ENCODE results near the gene MGAT4B. TPM values are rescaled to one million over a fixed set of nuclear protein-coding genes. Genes with fewer than 3 reads are reported as not detected.

MGAT4B gene
- total and polyA plus RNA-seq, 12 donors = 58.6 to 123 (median 98.0) TPM

DNA sequence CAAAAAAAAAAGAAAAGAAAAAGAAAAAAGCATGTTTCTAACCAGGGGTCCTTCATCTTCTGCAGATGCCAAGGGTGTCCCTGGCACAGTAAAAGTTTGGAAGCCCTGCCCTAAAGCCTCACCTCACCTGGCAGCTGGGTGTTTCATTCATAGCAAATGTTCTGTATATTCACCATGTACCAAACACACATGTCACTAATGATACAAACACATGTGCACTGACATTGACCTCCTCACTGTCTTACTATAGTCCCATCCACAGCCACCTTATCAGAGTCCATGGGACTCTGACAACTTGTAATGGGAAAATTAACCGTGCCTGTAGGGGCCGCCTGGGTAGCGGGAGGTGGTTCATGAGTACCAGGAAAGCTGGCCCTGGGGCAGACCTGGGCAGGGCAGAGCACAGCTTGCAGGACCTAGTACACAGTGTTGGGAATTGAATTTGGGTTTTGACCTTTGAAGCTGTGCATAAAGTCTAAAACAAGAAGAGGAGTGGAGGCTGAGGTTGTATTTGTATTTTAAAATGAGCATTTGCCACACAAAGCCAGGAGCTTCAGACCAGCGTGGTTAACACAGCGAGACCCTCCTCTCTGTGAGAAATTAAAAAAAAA, 6.4 kb upstream of the MGAT4B start:
- no peak overlapping the region for H3K27ac ChIP-seq
- H3K36me3 ChIP-seq = peaks cover 0 to 23% (median 0%) of the 10 kb centered on the region in 9 donors
- TF ChIP-seq, protein P1, sequence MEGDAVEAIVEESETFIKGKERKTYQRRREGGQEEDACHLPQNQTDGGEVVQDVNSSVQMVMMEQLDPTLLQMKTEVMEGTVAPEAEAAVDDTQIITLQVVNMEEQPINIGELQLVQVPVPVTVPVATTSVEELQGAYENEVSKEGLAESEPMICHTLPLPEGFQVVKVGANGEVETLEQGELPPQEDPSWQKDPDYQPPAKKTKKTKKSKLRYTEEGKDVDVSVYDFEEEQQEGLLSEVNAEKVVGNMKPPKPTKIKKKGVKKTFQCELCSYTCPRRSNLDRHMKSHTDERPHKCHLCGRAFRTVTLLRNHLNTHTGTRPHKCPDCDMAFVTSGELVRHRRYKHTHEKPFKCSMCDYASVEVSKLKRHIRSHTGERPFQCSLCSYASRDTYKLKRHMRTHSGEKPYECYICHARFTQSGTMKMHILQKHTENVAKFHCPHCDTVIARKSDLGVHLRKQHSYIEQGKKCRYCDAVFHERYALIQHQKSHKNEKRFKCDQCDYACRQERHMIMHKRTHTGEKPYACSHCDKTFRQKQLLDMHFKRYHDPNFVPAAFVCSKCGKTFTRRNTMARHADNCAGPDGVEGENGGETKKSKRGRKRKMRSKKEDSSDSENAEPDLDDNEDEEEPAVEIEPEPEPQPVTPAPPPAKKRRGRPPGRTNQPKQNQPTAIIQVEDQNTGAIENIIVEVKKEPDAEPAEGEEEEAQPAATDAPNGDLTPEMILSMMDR (IDR thresholded peaks at IDR 0.05) = no peak
- DNase-seq = no peak
- ATAC-seq = no peak
- intact Hi-C loops (cut with DNase I) = no loop called here
- peaks cover 3 to 19% (median 16%) of the 10 kb centered on the region in 9 donors for H3K4me1 ChIP-seq
- H3K4me3 ChIP-seq = no peak overlapping the region
- H3K9me3 ChIP-seq = no peaks in the 10 kb centered on the region
- WGBS, 2 donors = 93% methylated on average over 5 of the region's 5 CpGs
- no peaks in the 10 kb centered on the region for H3K27me3 ChIP-seq

DNA sequence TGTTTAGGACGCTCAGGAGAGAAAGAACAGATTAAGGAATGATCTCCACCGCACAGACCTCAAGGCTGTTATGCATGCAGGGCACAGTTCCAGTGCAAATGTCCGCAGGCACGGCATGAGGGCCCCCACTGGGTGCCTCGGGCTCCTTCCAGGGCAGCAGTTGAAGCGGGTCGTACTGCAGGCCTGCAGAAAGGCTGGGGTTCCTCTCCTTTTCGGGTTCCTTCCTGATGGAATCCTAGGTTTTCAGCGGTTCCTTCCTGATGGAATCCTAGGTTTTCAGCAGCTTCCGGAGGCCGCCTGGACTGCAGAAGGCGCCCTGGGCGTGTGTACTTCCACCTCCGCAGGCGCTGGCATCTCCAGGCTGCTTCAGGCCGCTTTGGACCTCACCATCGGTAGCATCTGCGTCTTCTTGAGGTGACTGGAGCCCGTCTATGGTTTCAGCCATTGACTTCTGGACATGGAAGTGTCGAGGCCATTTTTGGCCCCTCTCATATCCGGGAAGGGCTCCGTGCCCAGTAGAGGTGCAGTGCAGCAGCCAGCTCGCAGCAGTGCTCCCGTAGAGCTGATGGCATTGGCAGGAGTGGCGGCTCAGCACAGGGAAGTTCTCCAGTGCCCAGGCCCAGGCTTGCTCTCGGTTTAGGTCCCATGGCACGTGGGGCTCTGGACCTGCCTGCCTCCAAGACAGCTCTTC, 5.6 kb upstream of the MGAT4B start:
- Histone ChIP-seq H3K27me3 (no peaks in the 10 kb centered on the region), H3K9me3 (no peaks in the 10 kb centered on the region), H3K4me1 (peaks cover under 1 to 19% (median 15%) of the 10 kb centered on the region in 9 donors), H3K4me3 (no peak overlapping the region), H3K27ac (no peak overlapping the region), H3K36me3 (peaks cover 0 to 23% (median 0%) of the 10 kb centered on the region in 9 donors)
- TF ChIP-seq, protein P1 (IDR thresholded peaks at IDR 0.05) = no peak
- intact Hi-C loops (cut with DNase I) = no loop called here
- WGBS, 2 donors = 91 to 92% methylated on average over 27 of the region's 27 CpGs
- DNase-seq = peak; percentile 2 to 26
- peak in 1 of 8 donors; percentile 32 for ATAC-seq

DNA sequence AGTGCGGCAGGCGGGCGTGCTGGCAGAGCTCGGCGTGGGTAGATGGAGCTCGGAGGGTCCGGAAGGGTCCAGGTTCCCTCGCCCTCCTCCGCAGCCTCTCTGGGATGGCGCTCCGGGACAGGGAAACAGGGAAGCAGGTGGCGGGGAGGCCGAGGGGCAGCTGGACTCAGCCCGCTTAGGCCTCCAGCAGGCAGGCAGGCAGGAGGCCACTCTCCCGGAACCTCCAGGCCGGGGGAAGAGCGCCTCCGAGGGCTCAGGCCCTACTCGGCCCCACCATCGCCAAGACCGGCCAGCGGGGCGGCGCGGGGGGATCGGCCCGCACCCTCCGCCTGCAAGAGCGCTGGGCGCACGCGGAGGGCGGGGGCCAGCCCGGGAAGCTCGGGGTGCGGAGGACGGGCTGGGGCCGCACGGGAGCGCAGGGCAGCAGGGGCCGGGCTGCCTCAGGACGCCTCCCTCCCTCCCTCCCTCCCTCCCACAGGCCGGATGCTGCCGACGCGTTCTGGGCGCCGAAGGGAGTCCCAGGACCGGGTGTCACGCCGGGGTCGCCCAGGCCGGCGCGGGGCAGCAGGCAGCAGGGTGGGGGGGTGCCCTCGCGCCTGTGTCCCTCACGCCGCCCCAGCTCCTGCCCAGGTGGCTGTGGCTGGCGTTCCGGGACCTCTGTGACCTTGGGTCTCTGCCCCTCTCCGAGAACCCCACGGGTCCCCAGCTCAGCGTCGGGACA, 977 bp downstream of the MGAT4B start:
- TF ChIP-seq, protein P1 (IDR thresholded peaks at IDR 0.05) = no peak
- ATAC-seq = peak; percentile 23 to 45 (median 30)
- 3% methylated on average over 56 to 65 of the region's 65 CpGs for WGBS, 2 donors
- peak overlapping the region; percentile 51 to 99 (median 96) for H3K27ac ChIP-seq
- no peaks in the 10 kb centered on the region for H3K9me3 ChIP-seq
- intact Hi-C loops (cut with DNase I) = loop anchor here in 1 of 10 donors (5.0 kb wide), 1 partner anchor 102 kb away; the partner anchor contains the start of gene TBC1D9B
- peaks cover 15 to 55% (median 46%) of the 10 kb centered on the region in 9 donors for H3K4me1 ChIP-seq
- H3K27me3 ChIP-seq = no peaks in the 10 kb centered on the region
- DNase-seq = peak in 1 of 2 donors; percentile 62
- peak overlapping the region; percentile 74 to 99 (median 96) for H3K4me3 ChIP-seq
- H3K36me3 ChIP-seq = peaks cover 0 to 20% (median 7%) of the 10 kb centered on the region in 9 donors

DNA sequence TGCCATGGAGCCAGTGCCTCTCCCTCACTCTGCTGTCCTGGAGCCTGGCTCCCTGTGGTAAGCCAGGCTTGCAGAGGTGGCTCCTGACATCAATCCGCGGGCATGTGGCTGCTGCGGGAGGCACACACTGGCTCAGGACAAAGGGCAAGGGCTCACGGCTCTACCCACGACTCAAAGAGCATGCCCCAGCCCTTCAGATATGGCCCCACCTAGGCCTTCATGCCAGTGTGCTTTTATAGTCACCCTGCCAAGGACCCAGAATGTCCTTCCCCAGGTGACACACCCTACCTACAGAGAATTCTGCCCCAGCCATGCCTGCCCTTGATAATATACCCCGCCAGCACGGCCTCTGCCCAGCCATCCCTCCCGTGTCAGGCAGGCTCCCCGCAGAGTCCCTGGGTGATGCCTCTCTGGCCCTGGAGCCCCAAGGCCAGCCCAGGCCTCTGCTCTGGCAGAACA, 1.6 kb downstream of the MGAT4B start:
- H3K36me3 ChIP-seq = peaks cover 0 to 26% (median 10%) of the 10 kb centered on the region in 9 donors
- peak in 6 of 8 donors; percentile 0 to 16 (median 2) for ATAC-seq

More for the DNA sequence above, 1.6 kb downstream of the MGAT4B start:
- no peaks in the 10 kb centered on the region for H3K27me3 ChIP-seq
- intact Hi-C loops (cut with DNase I) = loop anchor here in 1 of 10 donors (5.0 kb wide), 1 partner anchor 102 kb away; the partner anchor contains the start of gene TBC1D9B
- 58% methylated on average over 9 of the region's 9 CpGs for WGBS, 2 donors
- peak overlapping the region; percentile 74 to 99 (median 96) for H3K4me3 ChIP-seq
- peaks cover 15 to 55% (median 46%) of the 10 kb centered on the region in 9 donors for H3K4me1 ChIP-seq
- DNase-seq = no peak
- peak overlapping the region; percentile 51 to 99 (median 96) for H3K27ac ChIP-seq
- H3K9me3 ChIP-seq = no peaks in the 10 kb centered on the region
- TF ChIP-seq, protein P1 (IDR thresholded peaks at IDR 0.05) = no peak
